H9 (cell line): ENCODE data around the gene MSLN. TPM values are rescaled to one million over a fixed set of nuclear protein-coding genes. Genes with fewer than 3 reads are reported as not detected.

ENCODE experiments used
- DNase-seq: peaks from one replicate; pipeline ENCODE4 v3.0.0-alpha.2; 2017
- H2AFZ ChIP-seq: one replicate; pipeline ENCODE4 v1.6.1; 2013; ENCODE audit warnings: mild to moderate bottlenecking, low read length, control low read depth, moderate library complexity
- H2AK5ac ChIP-seq: 2 replicates; pipeline ENCODE4 v1.6.1; 2013; ENCODE audit warnings: low read length, control low read depth, mixed read lengths; ENCODE audit not compliant: insufficient read length
- H2BK120ac ChIP-seq: one replicate; pipeline ENCODE4 v1.6.1; 2013; ENCODE audit warnings: low read depth, mild to moderate bottlenecking, low read length, control low read depth, inconsistent platforms; ENCODE audit not compliant: poor library complexity, severe bottlenecking
- H2BK12ac ChIP-seq: 2 replicates; pipeline ENCODE4 v1.6.1; 2013; ENCODE audit warnings: low read length, control low read depth, mixed read lengths, low read depth; ENCODE audit not compliant: insufficient read length
- H2BK15ac ChIP-seq: 2 replicates; pipeline ENCODE4 v1.6.1; 2013; ENCODE audit warnings: low read depth, low read length, control low read depth
- H2BK20ac ChIP-seq: one replicate; pipeline ENCODE4 v1.6.1; 2013; ENCODE audit warnings: low read depth, mild to moderate bottlenecking, low read length, control low read depth, inconsistent platforms; ENCODE audit not compliant: poor library complexity, severe bottlenecking
- H2BK5ac ChIP-seq: 2 replicates; pipeline ENCODE4 v1.6.1; 2013; ENCODE audit warnings: low read length, control low read depth, mixed read lengths; ENCODE audit not compliant: insufficient read length
- H3K14ac ChIP-seq: 2 replicates; pipeline ENCODE4 v1.6.1; 2013; ENCODE audit warnings: low read length, control low read depth; ENCODE audit not compliant: insufficient read depth
- H3K18ac ChIP-seq: 2 replicates; pipeline ENCODE4 v1.6.1; 2013; ENCODE audit warnings: low read depth, mild to moderate bottlenecking, mixed read lengths, low read length, control low read depth; ENCODE audit not compliant: insufficient read length
- H3K23ac ChIP-seq: 2 replicates; pipeline ENCODE4 v1.6.1; 2013; ENCODE audit warnings: low read length, control low read depth, mixed read lengths, low read depth; ENCODE audit not compliant: insufficient read length
- H3K23me2 ChIP-seq: 2 replicates; pipeline ENCODE4 v1.6.1; 2013; ENCODE audit warnings: low read depth, mild to moderate bottlenecking, mixed read lengths, low read length, control low read depth; ENCODE audit not compliant: insufficient read length, poor library complexity, severe bottlenecking
- H3K27ac ChIP-seq: 2 replicates; pipeline ENCODE4 v1.5.1; 2013; ENCODE audit warnings: low read length, control low read depth, mixed read lengths, low read depth; ENCODE audit not compliant: insufficient read length
- H3K27me3 ChIP-seq: 2 replicates; pipeline ENCODE4 v1.6.1; 2013; ENCODE audit warnings: low read length, control low read depth, inconsistent platforms; ENCODE audit not compliant: insufficient read depth
- H3K4ac ChIP-seq: 2 replicates; pipeline ENCODE4 v1.6.1; 2013; ENCODE audit warnings: low read depth, mild to moderate bottlenecking, control low read depth, inconsistent platforms, low read length, moderate library complexity
- H3K4me1 ChIP-seq: 2 replicates; pipeline ENCODE4 v1.6.1; 2013; ENCODE audit warnings: low read length, control low read depth, inconsistent platforms; ENCODE audit not compliant: insufficient read depth
- H3K4me2 ChIP-seq: 2 replicates; pipeline ENCODE4 v1.6.1; 2013; ENCODE audit warnings: low read length, control low read depth, mixed read lengths; ENCODE audit not compliant: insufficient read length, insufficient read depth
- H3K56ac ChIP-seq: 2 replicates; pipeline ENCODE4 v1.6.1; 2013; ENCODE audit warnings: low read depth, mild to moderate bottlenecking, mixed read lengths, low read length, control low read depth; ENCODE audit not compliant: insufficient read length
- H3K79me1 ChIP-seq: 2 replicates; pipeline ENCODE4 v1.6.1; 2013; ENCODE audit warnings: low read depth, mild to moderate bottlenecking, moderate library complexity, low read length, control low read depth, inconsistent platforms; ENCODE audit not compliant: insufficient read depth, poor library complexity, severe bottlenecking
- H3K79me2 ChIP-seq: 2 replicates; pipeline ENCODE4 v1.6.1; 2013; ENCODE audit warnings: low read length, control low read depth, inconsistent platforms; ENCODE audit not compliant: insufficient read depth
- H3K9ac ChIP-seq: 2 replicates; pipeline ENCODE4 v1.6.1; 2013; ENCODE audit warnings: low read length, control low read depth, mixed read lengths; ENCODE audit not compliant: insufficient read length; ENCODE audit errors: extremely low read depth
- H3K9me3 ChIP-seq: one replicate; pipeline ENCODE4 v1.6.1; 2013; ENCODE audit warnings: low read depth, low read length, inconsistent platforms; ENCODE audit not compliant: control insufficient read depth
- H3T11ph ChIP-seq: one replicate; pipeline ENCODE4 v1.6.1; 2013; ENCODE audit warnings: mild to moderate bottlenecking, low read length, control low read depth, inconsistent platforms
- H4K20me1 ChIP-seq: one replicate; pipeline ENCODE4 v1.6.1; 2013; ENCODE audit not compliant: control insufficient read depth, insufficient read length, insufficient read depth
- H4K5ac ChIP-seq: 2 replicates; pipeline ENCODE4 v1.6.1; 2013; ENCODE audit warnings: low read depth, mild to moderate bottlenecking, mixed read lengths, low read length, control low read depth; ENCODE audit not compliant: insufficient read length
- H4K8ac ChIP-seq: replicated peaks from 2 replicates; pipeline ENCODE4 v1.6.1; 2013; ENCODE audit warnings: low read length, control low read depth, mixed read lengths, low read depth; ENCODE audit not compliant: insufficient read length
- H4K91ac ChIP-seq: 2 replicates; pipeline ENCODE4 v1.6.1; 2013; ENCODE audit warnings: low read depth, mild to moderate bottlenecking, moderate library complexity, mixed read lengths, low read length, control low read depth; ENCODE audit not compliant: insufficient read length
- H3K27ac Mint-ChIP-seq, 3 experiments: 2 replicates in 2 of 3; 3 replicates in 1 of 3; pipeline ENCODE4 v1.8.0; 2020 to 2021; ENCODE audit warnings: mixed read lengths in 3 of 3, mild to moderate bottlenecking in 1 of 3, moderate library complexity in 1 of 3
- H3K27me3 Mint-ChIP-seq: 2 replicates; pipeline ENCODE4 v1.8.0; 2021; ENCODE audit warnings: low read depth, mild to moderate bottlenecking, moderate library complexity, mixed read lengths
- H3K36me3 Mint-ChIP-seq, 3 experiments: 2 replicates in 2 of 3; 3 replicates in 1 of 3; pipeline ENCODE4 v1.8.0; 2020 to 2021; ENCODE audit warnings: low read depth in 3 of 3, mixed read lengths in 3 of 3; ENCODE audit not compliant: insufficient read depth in 1 of 3
- H3K4me1 Mint-ChIP-seq, 2 experiments: 2 replicates each; pipeline ENCODE4 v1.8.0; 2020; ENCODE audit warnings: mixed read lengths in 2 of 2
- H3K4me3 Mint-ChIP-seq, 2 experiments: 2 replicates in 1 of 2; 3 replicates in 1 of 2; pipeline ENCODE4 v1.8.0; 2020 to 2021; ENCODE audit warnings: mild to moderate bottlenecking in 2 of 2, mixed read lengths in 2 of 2, moderate library complexity in 1 of 2
- H3K9me3 Mint-ChIP-seq, 2 experiments: 2 replicates in 1 of 2; 3 replicates in 1 of 2; pipeline ENCODE4 v1.8.0; 2020; ENCODE audit warnings: mild to moderate bottlenecking in 2 of 2, mixed read lengths in 2 of 2, moderate library complexity in 1 of 2
- CTCF ChIP-seq: fragments of 200-600 bp; sonication (generic); conservative IDR thresholded peaks from 3 replicates; pipeline ENCODE4 v1.8.0; 2021; ENCODE audit warnings: antibody characterized with exemption, mild to moderate bottlenecking
- WGBS: extraction: QIAGEN DNeasy Blood & Tissue Kit; methylation state at CpG from one replicate; pipeline ENCODE4 v1.1.7; 2013; ENCODE audit warnings: missing lambda C conversion rate, low lambda C conversion rate, mixed read lengths; ENCODE audit not compliant: insufficient read length; ENCODE audit errors: extremely low coverage; 5-methylcytosine and 5-hydroxymethylcytosine counted together
- total RNA-seq: library from RNA; stranded (reverse); gene quantifications from 2 replicates; pipeline ENCODE4 v1.2.1, GENCODE V29; 2021

MSLN gene
- total RNA-seq, 1 experiment from 2014 or later = 0.22 TPM

- peak within 1 kb of the TSS; percentile 55 for H3K4me2 ChIP-seq
- Mint-ChIP-seq H3K4me1 (peaks cover 9 to 14% of the 10 kb centered on the region in 2 experiments), H3K27me3 (no peaks in the 10 kb centered on the region), H3K27ac (peak within 1 kb of the TSS in 1 of 3 experiments; percentile 88; a peak in 1 of 7 replicates), H3K36me3 (peaks cover 2 to 17% (median 15%) of the 10 kb centered on the region in 3 experiments; a peak in 5 of 7 replicates), H3K4me3 (peak within 1 kb of the TSS; percentile 75 to 92), H3K9me3 (no peaks in the 10 kb centered on the region)
- H3K4me1 ChIP-seq = peaks cover 2% of the 10 kb centered on the region; the same call in 1 of the 2 replicates
- no peak within 1 kb of the TSS for H2AK5ac ChIP-seq
- H2AFZ ChIP-seq = no peak within 1 kb of the TSS
- H4K5ac ChIP-seq = no peak within 1 kb of the TSS
- H3K4ac ChIP-seq = no peak within 1 kb of the TSS
- no peak within 1 kb of the TSS for H2BK12ac ChIP-seq
- TF ChIP-seq CTCF = peak; percentile 97
- H3K23ac ChIP-seq = no peak within 1 kb of the TSS
- peaks cover 10% of the 10 kb centered on the region for H3K23me2 ChIP-seq
- no CpG with 5 or more reads among the region's 79 CpGs for WGBS
- H3T11ph ChIP-seq = no peak within 1 kb of the TSS
- H3K27me3 ChIP-seq = no peaks in the 10 kb centered on the region
- H3K18ac ChIP-seq = peak within 1 kb of the TSS; percentile 52
- H3K14ac ChIP-seq = peak within 1 kb of the TSS; percentile 90
- H3K27ac ChIP-seq = no peak within 1 kb of the TSS
- no peak within 1 kb of the TSS for H3K56ac ChIP-seq
- H3K9ac ChIP-seq = peak within 1 kb of the TSS; percentile 41
- H2BK120ac ChIP-seq = no peak within 1 kb of the TSS
- no peaks in the 10 kb centered on the region for H3K79me1 ChIP-seq
- H2BK5ac ChIP-seq = no peak within 1 kb of the TSS
- peak; percentile 91 for DNase-seq
- no peak within 1 kb of the TSS for H2BK20ac ChIP-seq
- no peaks in the 10 kb centered on the region for H4K20me1 ChIP-seq
- no peaks in the 10 kb centered on the region for H3K9me3 ChIP-seq
- H4K8ac ChIP-seq = no peak within 1 kb of the TSS
- H4K91ac ChIP-seq = no peak within 1 kb of the TSS
- no peak within 1 kb of the TSS for H2BK15ac ChIP-seq
- no peaks in the 10 kb centered on the region for H3K79me2 ChIP-seq
These were observed 19.6 kb upstream of the MSLN start, which contains the start of gene CIAO3 for GRCh38 chr16:740764-741505. Gene CIAO3, minus strand, starts transcription at chr16:740997. Its CDS starts 12 bp downstream, at chr16:740985.
